ENCODE measurements around the gene PLPP1.

The PLPP1 gene

DNA sequence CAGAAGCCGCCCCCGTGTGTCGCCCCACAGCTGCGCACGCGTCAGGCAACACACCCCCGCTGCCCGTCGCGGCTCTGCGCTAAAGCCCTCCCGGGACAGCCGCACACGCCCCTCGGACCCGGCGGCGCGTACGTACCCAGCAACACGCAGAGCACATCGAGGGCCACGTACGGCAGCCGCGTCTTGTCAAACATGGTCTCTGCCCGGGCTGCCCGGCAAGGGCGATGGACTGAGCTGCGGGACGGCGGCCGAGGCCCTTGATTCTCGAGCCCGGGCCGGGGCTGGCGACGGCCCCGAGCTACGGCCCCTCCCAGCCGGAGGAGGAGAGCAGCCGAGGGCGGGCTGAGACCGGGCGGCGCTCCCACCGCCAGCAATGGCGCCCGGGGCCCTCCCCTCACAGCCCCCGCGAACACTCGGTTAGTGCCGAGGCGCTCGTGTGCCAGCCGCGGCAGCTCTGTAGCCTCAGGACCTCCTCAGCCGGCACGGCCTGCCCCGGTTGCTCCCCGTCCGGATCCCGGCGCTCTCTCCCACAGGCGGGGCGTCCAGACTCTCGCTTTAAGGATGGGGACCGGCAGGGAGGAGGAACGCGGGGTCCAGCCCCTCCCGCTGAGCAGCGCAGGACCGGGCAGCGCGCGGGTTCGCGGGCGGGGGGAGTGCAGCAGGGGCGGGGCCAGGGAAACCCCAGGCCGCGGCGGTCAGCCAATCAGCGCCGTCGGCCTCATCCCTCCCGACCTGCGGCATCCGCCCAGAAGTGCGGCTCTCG is at the start of gene PLPP1:
Gene PLPP1, minus strand, starts transcription at position 529 of the 763 bp plus-strand sequence. Its CDS starts 335 bp downstream, at position 194.
- DNase-seq = peak; percentile 53

- no peak for DNase-seq
Observed at GRCh38 chr5:55583578-55583977, 48.8 kb upstream of the PLPP1 start.

GRCh38 chr5:55582256-55582655 is 47.5 kb upstream of the PLPP1 start:
- DNase-seq = no peak

- no peak for DNase-seq
Observed at GRCh38 chr5:55580042-55580441, 45.3 kb upstream of the PLPP1 start.

DNA sequence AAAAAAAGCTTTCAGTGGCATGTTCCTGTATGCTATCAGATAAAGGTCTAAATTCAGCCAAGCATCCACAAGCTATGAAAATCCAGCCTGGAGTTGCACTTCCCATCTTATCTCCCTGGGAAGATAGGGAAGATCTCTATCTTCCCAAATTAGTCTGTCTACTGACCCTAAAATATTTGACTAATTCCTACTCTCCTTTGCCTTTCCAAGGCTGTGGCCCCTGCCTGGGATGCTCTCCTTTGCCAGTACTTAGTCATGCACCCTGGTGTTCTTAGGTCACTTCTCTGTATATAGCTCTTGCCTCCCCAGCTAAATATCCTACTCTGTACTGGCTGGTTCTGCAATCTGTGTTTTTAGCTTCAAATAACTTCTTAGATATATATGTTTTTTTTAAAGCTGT is 44.0 kb upstream of the PLPP1 start:
- no peak for DNase-seq

DNA sequence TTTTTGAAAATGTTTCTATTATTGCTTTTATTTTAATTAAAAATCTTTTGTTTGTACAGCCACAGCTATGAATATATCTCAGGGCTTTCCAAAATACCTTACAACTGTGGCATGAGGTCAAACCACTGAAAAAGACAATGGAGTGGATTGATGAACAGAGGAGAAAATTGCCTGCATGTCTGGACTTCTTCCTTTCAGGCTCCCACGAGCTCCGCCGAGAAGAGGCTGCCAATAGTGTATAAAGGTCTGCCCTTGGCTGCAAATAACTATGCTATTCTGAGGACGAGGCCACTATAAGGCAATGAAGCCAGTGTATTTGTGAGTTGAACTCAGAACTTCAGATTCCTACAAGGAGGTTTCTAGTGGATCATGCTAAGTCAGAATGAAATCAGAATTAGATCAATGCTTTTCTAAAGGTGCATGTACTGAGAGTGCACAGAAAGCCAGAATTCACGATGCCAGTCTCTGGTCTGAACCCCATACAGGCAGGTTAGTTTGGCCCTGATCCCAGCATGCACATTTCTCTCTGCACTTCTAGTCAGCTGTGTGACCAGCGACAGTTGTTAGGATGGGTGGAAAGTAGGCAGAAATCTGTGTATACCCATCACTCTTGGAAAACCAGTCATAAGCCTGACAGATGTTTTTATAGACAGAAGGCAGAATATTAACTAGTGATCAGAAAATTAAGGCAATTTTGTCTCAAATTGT is 42.7 kb upstream of the PLPP1 start:
- no peak for DNase-seq

- DNase-seq = no peak
Observed at GRCh38 chr5:55576661-55577060, 41.9 kb upstream of the PLPP1 start.

DNA sequence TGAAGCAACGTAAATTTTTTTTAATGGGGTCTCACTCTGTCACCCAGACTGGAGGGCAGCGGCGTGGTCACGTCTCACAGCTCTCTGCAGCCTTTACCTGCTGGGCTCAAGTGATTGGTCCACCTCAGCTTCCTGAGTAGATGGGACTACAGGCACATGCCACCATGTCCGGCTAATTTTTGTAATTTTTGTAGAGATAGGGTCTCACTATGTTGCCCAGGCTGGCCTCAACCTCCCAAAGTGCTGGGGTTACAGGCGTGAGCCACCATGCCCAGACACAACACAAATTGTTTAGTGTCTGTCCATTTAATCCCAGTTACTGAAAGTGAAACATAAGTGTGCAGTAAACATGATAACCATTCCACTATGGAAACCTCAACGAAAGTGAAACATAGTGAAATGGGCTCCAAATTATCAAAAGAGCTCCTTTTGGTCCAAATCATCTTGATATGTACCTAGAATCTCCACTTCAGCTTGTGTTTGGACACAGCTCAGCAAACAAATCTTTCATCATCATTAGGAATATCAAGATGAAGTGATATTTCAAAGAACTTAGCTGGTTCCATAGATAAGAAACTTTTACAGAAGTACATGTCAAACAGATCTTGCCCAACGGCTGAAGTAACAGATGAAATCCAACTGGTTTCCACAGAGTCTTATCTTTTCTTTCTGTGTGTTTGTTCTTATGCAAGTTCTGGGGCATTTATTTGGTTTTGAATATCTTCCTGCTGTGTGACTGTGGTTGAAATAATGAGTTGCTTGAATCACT is 41.2 kb upstream of the PLPP1 start:
- DNase-seq = no peak

- DNase-seq = no peak
Observed at GRCh38 chr5:55572600-55572999, 37.8 kb upstream of the PLPP1 start.

DNA sequence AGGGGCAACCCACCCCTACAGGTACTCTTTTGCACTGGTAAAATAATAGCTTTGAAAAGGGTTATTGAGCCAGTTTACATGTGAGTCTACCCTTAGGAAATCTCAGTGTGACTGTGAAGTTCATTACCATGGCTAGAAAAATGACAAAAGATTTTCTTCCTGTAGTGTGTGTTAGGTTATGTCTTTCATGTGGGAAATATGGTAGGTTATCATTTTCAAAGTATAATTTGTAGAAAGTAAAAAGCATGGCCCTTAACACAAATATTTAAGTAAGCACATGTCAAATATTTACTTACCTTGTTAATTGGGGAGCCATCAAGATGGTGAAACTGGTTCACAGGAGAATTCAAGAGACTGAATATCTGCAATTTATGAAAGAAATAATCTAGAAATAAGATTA is 37.3 kb upstream of the PLPP1 start:
- DNase-seq = no peak

DNA sequence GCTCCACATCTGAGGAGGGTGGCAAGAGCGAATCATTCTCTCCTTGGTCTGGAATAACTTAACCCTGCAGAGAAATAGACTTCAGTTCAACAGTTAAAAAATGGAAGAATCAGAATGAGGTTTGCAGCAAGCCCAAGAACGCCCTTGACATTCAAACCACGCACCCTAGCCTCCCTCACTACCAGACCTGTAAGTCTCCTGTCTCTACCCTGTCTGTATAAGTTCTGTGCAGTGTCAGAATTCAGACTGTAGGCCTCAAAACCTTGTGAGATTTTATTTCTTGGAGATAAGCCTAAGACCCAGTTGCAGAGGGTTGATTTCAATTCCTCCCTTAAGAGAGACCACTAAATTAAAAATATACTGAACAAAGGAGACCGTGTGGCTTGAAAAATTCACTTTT is 35.8 kb upstream of the PLPP1 start:
- DNase-seq = no peak

DNA sequence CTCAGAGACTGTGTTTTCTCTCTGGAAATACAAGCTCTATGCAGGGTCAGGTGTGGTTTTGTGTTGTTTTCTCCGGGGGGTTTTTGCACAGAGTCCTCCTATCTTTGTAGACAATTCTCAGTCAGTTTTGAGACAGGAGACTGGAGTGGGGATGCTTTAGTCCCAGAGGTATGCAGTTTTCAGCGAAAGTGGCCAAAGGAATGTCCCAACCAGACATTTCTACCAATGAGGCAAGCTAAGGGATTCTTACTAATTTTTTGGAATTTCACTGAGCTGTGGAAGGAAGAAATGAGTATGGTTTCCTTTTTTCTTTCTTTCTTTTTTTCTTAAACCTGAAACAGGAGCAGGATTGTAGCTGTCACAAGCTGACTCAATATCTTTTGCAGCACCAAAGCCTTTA is 35.3 kb upstream of the PLPP1 start:
- DNase-seq = no peak

GRCh38 chr5:55569513-55569865 is 34.7 kb upstream of the PLPP1 start:
- DNase-seq = no peak

GRCh38 chr5:55568654-55569512 is 34.1 kb upstream of the PLPP1 start:
- DNase-seq = no peak

DNA sequence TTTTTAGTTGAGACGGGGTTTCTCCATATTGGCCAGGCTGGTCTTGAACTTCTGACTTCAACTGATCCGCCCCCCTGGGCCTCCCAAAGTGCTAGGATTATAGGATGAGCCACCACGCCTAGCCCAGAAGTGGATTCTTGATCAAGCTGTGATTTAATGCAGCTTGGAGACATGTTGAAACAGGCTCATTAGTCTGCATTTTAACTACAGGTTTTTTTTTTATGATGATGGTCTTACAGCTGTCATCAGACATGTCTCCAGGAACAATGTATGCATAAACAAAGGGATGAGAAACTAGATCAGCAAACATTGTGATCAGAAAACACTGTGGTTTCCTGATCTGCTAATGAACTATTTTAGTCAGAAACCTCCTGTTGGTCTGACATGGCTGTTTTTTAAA is 30.0 kb upstream of the PLPP1 start:
- DNase-seq = no peak

- DNase-seq = no peak
Observed at GRCh38 chr5:55558484-55558883, 23.7 kb upstream of the PLPP1 start.

- DNase-seq = no peak
Observed at GRCh38 chr5:55557123-55557522, 22.4 kb upstream of the PLPP1 start.

- DNase-seq = no peak
Observed at GRCh38 chr5:55554585-55555202, 19.9 kb upstream of the PLPP1 start.

DNA sequence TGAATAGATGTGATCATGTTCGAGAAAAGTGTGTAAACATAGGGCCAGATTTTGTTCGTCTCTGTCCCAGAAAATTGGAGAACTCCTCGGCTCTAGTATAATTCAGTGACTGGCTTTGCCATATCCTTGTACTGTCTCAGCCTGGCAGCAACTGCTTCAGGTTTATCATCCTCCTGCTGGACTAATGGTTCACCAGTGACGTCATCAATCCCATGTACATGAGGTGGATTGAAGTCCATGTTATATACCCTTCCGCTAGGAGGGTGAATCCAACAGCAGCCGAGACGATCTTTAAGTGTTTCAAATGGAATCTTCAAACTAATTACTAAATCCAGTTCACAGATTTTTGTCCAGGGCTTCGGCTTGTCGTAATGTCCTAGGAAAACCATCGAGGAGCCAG is 17.1 kb upstream of the PLPP1 start:
- DNase-seq = no peak

DNA sequence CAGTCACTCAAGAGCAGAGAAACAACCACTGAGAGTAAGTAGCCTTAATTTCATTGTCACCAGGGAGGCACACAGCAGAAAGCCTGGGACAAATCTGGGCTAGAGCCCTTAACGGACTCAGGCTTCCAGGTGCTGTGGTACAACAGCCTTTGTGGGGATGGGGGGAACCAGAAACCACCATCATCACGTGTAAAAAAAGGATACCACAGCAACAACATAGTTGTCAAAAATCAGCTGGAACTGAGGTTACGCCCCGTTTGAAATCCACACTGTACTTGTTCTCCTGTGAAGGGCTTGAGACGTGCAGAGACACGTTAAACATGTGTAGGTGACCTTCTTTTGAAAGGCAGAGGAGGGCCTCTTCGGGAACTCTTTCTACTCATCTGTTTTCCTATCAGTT is 16.6 kb upstream of the PLPP1 start:
- DNase-seq = peak; percentile 19

- no peak for DNase-seq
Observed at GRCh38 chr5:55547781-55548180, 13.0 kb upstream of the PLPP1 start.

DNA sequence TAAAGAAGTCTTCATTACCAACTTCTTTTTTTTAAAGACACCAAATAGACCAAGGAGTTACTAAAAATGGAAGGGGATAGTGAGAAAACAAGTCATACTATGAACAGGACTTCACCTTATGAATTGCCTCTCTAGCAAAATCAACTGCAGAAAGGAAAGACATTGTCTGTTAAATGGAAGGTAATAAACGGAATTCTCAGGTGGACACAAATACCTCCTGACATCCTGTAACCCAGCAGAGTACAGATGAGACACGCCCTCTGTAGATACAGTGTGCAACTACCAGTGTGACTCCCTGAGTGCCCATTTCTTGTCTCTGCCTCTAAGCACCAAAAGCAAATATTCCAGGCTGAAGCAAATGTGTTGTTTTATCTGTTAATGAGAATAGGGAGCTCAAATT is 12.2 kb upstream of the PLPP1 start:
- no peak for DNase-seq

- no peak for DNase-seq
Observed at GRCh38 chr5:55544341-55544740, 9.6 kb upstream of the PLPP1 start.

All from DMS79 treated with DMSO at 0.1 percent for 48 hours (cell line).